ENCODE results near the gene SNX11.
"Not testable (repeated sequence)": the region's sequence is repeated elsewhere in the genome, so short reads cannot be mapped to it uniquely, and the experiment has no call there.

Gene SNX11, protein sequence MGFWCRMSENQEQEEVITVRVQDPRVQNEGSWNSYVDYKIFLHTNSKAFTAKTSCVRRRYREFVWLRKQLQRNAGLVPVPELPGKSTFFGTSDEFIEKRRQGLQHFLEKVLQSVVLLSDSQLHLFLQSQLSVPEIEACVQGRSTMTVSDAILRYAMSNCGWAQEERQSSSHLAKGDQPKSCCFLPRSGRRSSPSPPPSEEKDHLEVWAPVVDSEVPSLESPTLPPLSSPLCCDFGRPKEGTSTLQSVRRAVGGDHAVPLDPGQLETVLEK

DNA sequence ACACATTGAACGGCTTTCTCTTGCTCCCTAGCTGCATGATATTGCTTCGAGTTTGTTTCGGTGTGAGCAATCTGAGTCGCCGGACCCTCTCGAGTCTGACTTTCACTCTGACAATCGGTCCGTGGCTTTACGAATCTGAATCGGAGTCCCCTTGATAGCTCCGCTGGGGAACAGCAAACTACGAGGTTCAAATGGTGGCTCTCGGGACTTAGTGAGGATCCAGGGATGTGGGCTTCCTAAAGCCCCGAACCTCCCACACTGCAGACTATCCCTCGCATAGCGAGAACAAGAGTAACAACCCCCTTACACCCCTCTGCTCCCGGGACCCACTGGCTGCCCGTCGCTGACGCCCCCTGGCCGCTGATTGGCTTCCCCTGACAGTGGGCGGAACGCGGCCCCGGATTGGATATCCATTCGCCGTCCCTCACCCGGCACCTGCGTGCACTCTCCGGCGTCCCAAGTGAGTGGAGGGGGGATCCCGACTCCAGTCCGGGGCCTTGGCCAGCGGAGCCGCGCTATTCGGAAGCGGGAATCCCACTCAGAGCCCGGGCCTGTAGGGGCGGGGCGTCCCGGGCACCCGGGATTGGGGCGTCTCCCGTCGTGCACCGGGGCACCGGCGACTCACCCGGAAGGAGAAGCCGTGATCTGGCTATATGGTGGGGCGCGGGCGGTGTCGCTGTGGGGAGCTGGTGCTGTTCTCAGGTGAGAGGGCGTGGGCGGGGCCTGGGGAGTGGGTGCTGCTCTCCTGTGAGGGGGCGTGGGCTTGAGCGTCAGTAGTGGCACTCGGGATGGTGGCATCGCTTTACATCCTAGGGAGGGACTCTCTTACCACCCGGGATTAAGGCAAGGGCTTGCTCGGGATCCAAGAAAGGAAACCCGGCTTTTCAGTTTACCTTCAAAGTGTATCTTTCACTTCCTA lies at the start of gene SNX11:
TSS of gene SNX11 (plus strand) at position 630 of the 919 bp plus-strand sequence. CDS start 4,278 bp downstream, outside the sequence.
- DNase-seq (ENCODE audit: low read depth in 2 of 2), result peak; percentile 87 to 91

GRCh38 chr17:48058393-48059124 lies 49.0 kb upstream of the SNX11 start:
- DNase-seq (ENCODE audit: low read depth in 2 of 2), result no peak

- no peak for DNase-seq (ENCODE audit: low read depth in 2 of 2)
Measured at GRCh38 chr17:48059125-48059668, 48.4 kb upstream of the SNX11 start.

GRCh38 chr17:48060249-48060648 lies 47.3 kb upstream of the SNX11 start:
- no peak for DNase-seq (ENCODE audit: low read depth in 2 of 2)

GRCh38 chr17:48062273-48062672 lies 45.3 kb upstream of the SNX11 start:
- no peak for DNase-seq (ENCODE audit: low read depth in 2 of 2)

DNA sequence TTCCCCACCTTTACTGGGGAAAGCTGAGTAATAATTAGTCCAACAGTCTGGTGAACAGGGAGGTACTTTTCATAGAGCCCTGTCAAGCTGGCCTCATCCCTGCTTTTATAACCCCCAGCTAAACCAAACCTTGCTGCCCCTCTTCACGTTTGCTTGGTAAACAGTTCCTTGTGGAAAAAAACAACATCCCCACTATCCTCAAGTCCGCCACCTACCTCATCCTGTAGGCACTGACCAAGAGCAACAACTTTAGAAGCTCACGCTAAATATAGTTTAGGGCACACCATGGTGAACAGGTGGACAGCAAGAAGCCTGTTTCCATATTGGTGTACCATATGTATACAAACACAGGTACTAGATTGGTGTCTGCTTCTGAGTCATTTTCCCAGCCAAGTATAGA lies 42.9 kb upstream of the SNX11 start:
- no peak for DNase-seq (ENCODE audit: low read depth in 2 of 2)

- DNase-seq (ENCODE audit: low read depth in 2 of 2), result no peak
Measured at GRCh38 chr17:48066192-48066591, 41.4 kb upstream of the SNX11 start.

DNA sequence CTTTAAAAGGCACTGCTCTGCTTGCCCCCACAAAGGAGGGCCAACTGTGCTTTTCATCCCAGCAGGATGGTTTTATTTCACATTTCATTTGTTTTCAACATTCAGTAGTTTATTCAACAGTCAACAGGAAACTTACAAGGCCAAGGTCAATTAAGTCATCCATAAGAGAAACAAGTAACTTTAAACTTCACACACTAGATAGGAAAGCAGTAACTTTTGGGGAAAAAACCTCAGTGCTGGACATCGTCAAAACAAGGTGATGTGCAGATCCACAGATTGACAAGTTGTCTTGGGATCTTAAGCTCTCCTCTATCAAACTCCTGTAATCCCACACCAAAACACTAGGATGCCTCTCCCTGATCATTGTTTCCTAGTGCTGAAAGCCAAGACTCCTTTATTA lies 40.9 kb upstream of the SNX11 start:
- no peak for DNase-seq (ENCODE audit: low read depth in 2 of 2)

- DNase-seq (ENCODE audit: low read depth in 2 of 2), result no peak
Measured at GRCh38 chr17:48067245-48067644, 40.3 kb upstream of the SNX11 start.

GRCh38 chr17:48067808-48068207 lies 39.8 kb upstream of the SNX11 start:
- DNase-seq (ENCODE audit: low read depth in 2 of 2), result not testable (repeated sequence)

GRCh38 chr17:48068491-48068961 lies 39.0 kb upstream of the SNX11 start:
- DNase-seq (ENCODE audit: low read depth in 2 of 2), result no peak

- DNase-seq (ENCODE audit: low read depth in 2 of 2), result no peak
Measured at GRCh38 chr17:48070195-48070594, 37.4 kb upstream of the SNX11 start.

- no peak for DNase-seq (ENCODE audit: low read depth in 2 of 2)
Measured at GRCh38 chr17:48071654-48072053, 35.9 kb upstream of the SNX11 start.

DNA sequence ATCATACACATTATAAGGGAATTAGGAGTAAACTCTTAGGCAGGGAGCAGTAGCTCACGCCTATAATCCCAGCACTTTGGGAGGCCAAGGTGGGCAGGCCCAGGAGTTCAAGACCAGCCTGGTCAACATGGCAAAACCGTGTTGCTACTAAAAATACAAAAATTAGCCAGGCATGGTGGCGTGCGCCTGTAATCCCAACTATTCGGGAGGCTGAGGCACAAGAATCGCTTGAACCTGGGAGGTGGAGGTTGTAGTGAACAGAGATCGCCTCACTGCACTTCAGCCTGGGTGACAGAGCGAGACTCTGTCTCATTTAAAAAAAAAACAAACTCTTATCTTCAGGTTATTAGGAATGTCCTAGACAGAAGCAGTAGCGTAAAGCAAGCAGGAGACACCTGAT lies 34.8 kb upstream of the SNX11 start:
- not testable (repeated sequence) for DNase-seq (ENCODE audit: low read depth in 2 of 2)

- DNase-seq (ENCODE audit: low read depth in 2 of 2), result not testable (repeated sequence)
Measured at GRCh38 chr17:48073566-48074094, 33.9 kb upstream of the SNX11 start.

DNA sequence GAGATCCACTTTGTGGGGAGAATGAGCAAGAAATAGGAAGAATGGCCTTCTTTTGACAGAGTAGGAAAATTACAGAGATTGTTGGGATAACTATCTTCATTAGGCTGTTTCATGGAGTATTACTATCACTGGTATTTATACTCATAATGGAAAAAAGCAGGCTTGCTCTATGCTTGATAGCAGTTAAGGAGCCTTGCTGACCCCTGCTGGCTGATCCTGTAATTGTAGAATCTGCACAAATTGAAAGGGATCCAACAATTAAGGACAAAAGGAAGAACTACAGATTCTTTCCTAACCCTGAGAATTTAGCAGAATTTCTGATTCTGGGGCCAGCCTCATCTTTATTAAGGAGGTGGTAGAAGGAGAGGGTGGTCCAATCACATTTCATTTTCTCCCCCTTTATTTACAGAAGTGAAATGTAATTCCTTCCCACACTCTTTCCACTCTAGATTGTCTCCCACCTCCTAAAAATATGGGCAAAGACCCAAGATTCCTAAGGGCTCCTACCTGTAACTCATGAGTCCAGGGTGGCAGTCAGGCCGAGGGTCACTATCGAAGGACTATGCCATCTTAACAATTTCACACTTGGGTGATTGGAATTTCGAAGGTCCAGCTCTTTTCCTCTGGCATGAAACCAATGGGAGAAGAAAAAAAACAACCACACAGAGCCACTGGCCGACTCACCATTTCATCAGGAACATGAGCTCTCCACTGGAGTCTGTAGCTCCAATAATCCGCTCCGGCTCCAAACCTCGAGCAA lies 33.1 kb upstream of the SNX11 start:
- peak; percentile 63 to 68 for DNase-seq (ENCODE audit: low read depth in 2 of 2)

DNA sequence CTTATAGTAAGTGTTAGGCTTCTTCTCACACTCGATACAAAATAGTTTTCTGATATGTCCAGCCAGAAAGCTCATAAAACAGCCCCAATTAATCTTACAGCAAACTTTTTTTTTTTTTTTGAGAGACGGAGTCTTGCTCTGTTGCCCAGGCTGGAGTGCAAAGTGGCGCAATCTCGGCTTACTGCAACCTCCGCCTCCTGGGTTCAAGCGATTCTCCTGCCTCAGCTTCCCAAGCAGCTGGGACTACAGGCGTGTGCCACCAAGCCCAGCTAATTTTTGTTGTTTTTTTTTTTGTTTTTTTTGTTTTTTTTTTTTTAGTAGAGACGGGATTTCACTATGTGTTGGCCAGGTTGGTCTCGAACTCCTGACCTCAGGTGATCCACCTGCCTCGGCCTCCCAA lies 30.4 kb upstream of the SNX11 start:
- DNase-seq (ENCODE audit: low read depth in 2 of 2), result not testable (repeated sequence)

GRCh38 chr17:48081858-48082257 lies 25.7 kb upstream of the SNX11 start:
- DNase-seq (ENCODE audit: low read depth in 2 of 2), result no peak

GRCh38 chr17:48084932-48085331 lies 22.6 kb upstream of the SNX11 start:
- DNase-seq (ENCODE audit: low read depth in 2 of 2), result no peak

- DNase-seq (ENCODE audit: low read depth in 2 of 2), result no peak
Measured at GRCh38 chr17:48093341-48094045, 14.1 kb upstream of the SNX11 start.
